ENCODE results near the gene ST7.

Gene ST7

GRCh38 chr7:117085769-117086463, 132.6 kb downstream of the ST7 start:
- Histone ChIP-seq H3K9me3 (ENCODE audit: insufficient read depth, low read depth, low read length) (no peaks in the 10 kb centered on the region), H3K36me3 (ENCODE audit: insufficient read depth, low read length) (no peaks in the 10 kb centered on the region), H3K9ac (ENCODE audit: low read depth, low read length, poor library complexity, severe bottlenecking) (no peak overlapping the region), H3K4me2 (ENCODE audit: low read depth, low read length, poor library complexity, severe bottlenecking) (no peak overlapping the region), H3K9me2 (replicated peaks; ENCODE audit: low read depth, low read length) (no peaks in the 10 kb centered on the region), H3K4me1 (ENCODE audit: insufficient read depth, low read length, poor library complexity, severe bottlenecking) (peaks cover 40% of the 10 kb centered on the region), H3K27me3 (ENCODE audit: insufficient read depth, low read length, poor library complexity, severe bottlenecking) (no peaks in the 10 kb centered on the region), H4K20me1 (ENCODE audit: insufficient read depth, low read length, poor library complexity, severe bottlenecking) (no peaks in the 10 kb centered on the region), H3K79me2 (ENCODE audit: insufficient read depth, low read length) (no peaks in the 10 kb centered on the region), H2AFZ (ENCODE audit: low read length) (no peak overlapping the region), H3F3A (ENCODE audit: low read depth) (peaks cover 6% of the 10 kb centered on the region; the same call in 1 of the 2 replicates), H3K4me3 (ENCODE audit: low read length, poor library complexity, severe bottlenecking) (no peak overlapping the region)
- TF ChIP-seq, protein P1, sequence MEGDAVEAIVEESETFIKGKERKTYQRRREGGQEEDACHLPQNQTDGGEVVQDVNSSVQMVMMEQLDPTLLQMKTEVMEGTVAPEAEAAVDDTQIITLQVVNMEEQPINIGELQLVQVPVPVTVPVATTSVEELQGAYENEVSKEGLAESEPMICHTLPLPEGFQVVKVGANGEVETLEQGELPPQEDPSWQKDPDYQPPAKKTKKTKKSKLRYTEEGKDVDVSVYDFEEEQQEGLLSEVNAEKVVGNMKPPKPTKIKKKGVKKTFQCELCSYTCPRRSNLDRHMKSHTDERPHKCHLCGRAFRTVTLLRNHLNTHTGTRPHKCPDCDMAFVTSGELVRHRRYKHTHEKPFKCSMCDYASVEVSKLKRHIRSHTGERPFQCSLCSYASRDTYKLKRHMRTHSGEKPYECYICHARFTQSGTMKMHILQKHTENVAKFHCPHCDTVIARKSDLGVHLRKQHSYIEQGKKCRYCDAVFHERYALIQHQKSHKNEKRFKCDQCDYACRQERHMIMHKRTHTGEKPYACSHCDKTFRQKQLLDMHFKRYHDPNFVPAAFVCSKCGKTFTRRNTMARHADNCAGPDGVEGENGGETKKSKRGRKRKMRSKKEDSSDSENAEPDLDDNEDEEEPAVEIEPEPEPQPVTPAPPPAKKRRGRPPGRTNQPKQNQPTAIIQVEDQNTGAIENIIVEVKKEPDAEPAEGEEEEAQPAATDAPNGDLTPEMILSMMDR (conservative IDR thresholded peaks at IDR 0.05; ENCODE audit: low read length): no peak
- no peak for TF ChIP-seq EZH2phosphoT487 (IDR thresholded peaks at IDR 0.05; ENCODE audit: borderline replicate concordance)

DNA sequence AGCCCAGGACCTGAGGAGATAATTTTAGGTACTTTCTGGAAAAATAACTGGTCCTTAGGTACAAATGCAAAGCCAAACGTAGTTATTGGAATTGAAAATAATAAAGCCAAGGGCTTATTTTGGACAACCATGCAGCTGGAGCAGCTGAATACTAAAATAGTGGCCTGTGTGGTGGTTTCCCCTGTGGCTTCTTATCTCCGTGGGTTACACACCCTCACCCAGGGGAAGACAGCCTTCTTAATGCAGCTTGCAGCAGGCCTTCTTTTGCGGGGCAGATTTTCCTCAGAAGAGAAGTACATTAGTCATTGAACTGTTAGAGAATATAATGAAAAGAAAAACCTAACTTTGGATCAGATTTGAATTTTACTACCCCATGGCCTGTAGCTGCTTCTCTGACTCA, 133.5 kb downstream of the ST7 start:
- H3K9me3 ChIP-seq (ENCODE audit: insufficient read depth, low read depth, low read length): no peaks in the 10 kb centered on the region
- H3K9ac ChIP-seq (ENCODE audit: low read depth, low read length, poor library complexity, severe bottlenecking): peak overlapping the region; percentile 33
- H3K27me3 ChIP-seq (ENCODE audit: insufficient read depth, low read length, poor library complexity, severe bottlenecking): no peaks in the 10 kb centered on the region
- no peaks in the 10 kb centered on the region for H3K79me2 ChIP-seq (ENCODE audit: insufficient read depth, low read length)
- H4K20me1 ChIP-seq (ENCODE audit: insufficient read depth, low read length, poor library complexity, severe bottlenecking): no peaks in the 10 kb centered on the region
- peaks cover 6% of the 10 kb centered on the region; the same call in 1 of the 2 replicates for H3F3A ChIP-seq (ENCODE audit: low read depth)
- no peak for TF ChIP-seq EZH2phosphoT487 (IDR thresholded peaks at IDR 0.05; ENCODE audit: borderline replicate concordance)
- TF ChIP-seq, protein P1 (conservative IDR thresholded peaks at IDR 0.05; ENCODE audit: low read length): no peak
- H3K4me1 ChIP-seq (ENCODE audit: insufficient read depth, low read length, poor library complexity, severe bottlenecking): peaks cover 40% of the 10 kb centered on the region
- no peak overlapping the region for H2AFZ ChIP-seq (ENCODE audit: low read length)
- H3K4me2 ChIP-seq (ENCODE audit: low read depth, low read length, poor library complexity, severe bottlenecking): peak overlapping the region; percentile 53
- no peaks in the 10 kb centered on the region for H3K36me3 ChIP-seq (ENCODE audit: insufficient read depth, low read length)
- peak overlapping the region; percentile 5 for H3K4me3 ChIP-seq (ENCODE audit: low read length, poor library complexity, severe bottlenecking)
- no peaks in the 10 kb centered on the region for H3K9me2 ChIP-seq (replicated peaks; ENCODE audit: low read depth, low read length)

GRCh38 chr7:117087639-117088396, 134.5 kb downstream of the ST7 start:
- Histone ChIP-seq H3K9ac (ENCODE audit: low read depth, low read length, poor library complexity, severe bottlenecking) (peak overlapping the region; percentile 33), H3K9me3 (ENCODE audit: insufficient read depth, low read depth, low read length) (no peaks in the 10 kb centered on the region), H3K79me2 (ENCODE audit: insufficient read depth, low read length) (no peaks in the 10 kb centered on the region), H3K4me2 (ENCODE audit: low read depth, low read length, poor library complexity, severe bottlenecking) (peak overlapping the region; percentile 53), H2AFZ (ENCODE audit: low read length) (no peak overlapping the region), H3K36me3 (ENCODE audit: insufficient read depth, low read length) (no peaks in the 10 kb centered on the region), H3K4me1 (ENCODE audit: insufficient read depth, low read length, poor library complexity, severe bottlenecking) (peaks cover 40% of the 10 kb centered on the region), H3K9me2 (replicated peaks; ENCODE audit: low read depth, low read length) (no peaks in the 10 kb centered on the region), H3K4me3 (ENCODE audit: low read length, poor library complexity, severe bottlenecking) (peak overlapping the region; percentile 26), H4K20me1 (ENCODE audit: insufficient read depth, low read length, poor library complexity, severe bottlenecking) (no peaks in the 10 kb centered on the region), H3K27me3 (ENCODE audit: insufficient read depth, low read length, poor library complexity, severe bottlenecking) (no peaks in the 10 kb centered on the region), H3F3A (ENCODE audit: low read depth) (peaks cover 6% of the 10 kb centered on the region; the same call in 1 of the 2 replicates)
- TF ChIP-seq, protein P1 (conservative IDR thresholded peaks at IDR 0.05; ENCODE audit: low read length): no peak
- no peak for TF ChIP-seq EZH2phosphoT487 (IDR thresholded peaks at IDR 0.05; ENCODE audit: borderline replicate concordance)
